ENCODE measurements around the gene GOLGA6A.

GRCh38 chr15:74129586-74130154, 47.3 kb upstream of the GOLGA6A start:
- TF ChIP-seq CTCF (conservative IDR thresholded peaks at IDR 0.05), result no peak
- TF ChIP-seq ZFX (IDR thresholded peaks at IDR 0.05), result no peak

All from C4-2B (cell line).